NK-92 treated with Interleukin-12 subunit alpha and Interleukin-12 subunit beta, amount 100 ng/mL, for 24 hours (cell line): ENCODE results near the gene STXBP3.
"Not testable (repeated sequence)": the region's sequence is repeated elsewhere in the genome, so short reads cannot be mapped to it uniquely, and the experiment has no call there.

Experiments
- DNase-seq: peaks from one replicate; lab custom pipeline; 2025; lab: John Stamatoyannopoulos, UW

STXBP3 gene

GRCh38 chr1:108732398-108732797, 14.1 kb upstream of the STXBP3 start:
- DNase-seq: no peak

GRCh38 chr1:108734171-108734865, 12.2 kb upstream of the STXBP3 start:
- no peak for DNase-seq

- DNase-seq: no peak
Measured at GRCh38 chr1:108742253-108742652, 4.2 kb upstream of the STXBP3 start.

GRCh38 chr1:108745980-108746381, 493 bp upstream of the STXBP3 start:
- DNase-seq: no peak

- no peak for DNase-seq
Measured at GRCh38 chr1:108747171-108747850, 837 bp downstream of the STXBP3 start.

- DNase-seq: no peak
Measured at GRCh38 chr1:108747898-108748297, 1.4 kb downstream of the STXBP3 start.

GRCh38 chr1:108749081-108749480, 2.6 kb downstream of the STXBP3 start:
- no peak for DNase-seq

- DNase-seq: no peak
Measured at GRCh38 chr1:108750476-108751181, 4.2 kb downstream of the STXBP3 start.

- DNase-seq: no peak
Measured at GRCh38 chr1:108753363-108753762, 6.9 kb downstream of the STXBP3 start.

- no peak for DNase-seq
Measured at GRCh38 chr1:108758796-108759195, 12.3 kb downstream of the STXBP3 start.

- no peak for DNase-seq
Measured at GRCh38 chr1:108767115-108767514, 20.6 kb downstream of the STXBP3 start.

- DNase-seq: no peak
Measured at GRCh38 chr1:108767708-108768107, 21.2 kb downstream of the STXBP3 start.

GRCh38 chr1:108777839-108778238, 31.4 kb downstream of the STXBP3 start:
- no peak for DNase-seq

- DNase-seq: no peak
Measured at GRCh38 chr1:108779455-108779854, 33.0 kb downstream of the STXBP3 start.

GRCh38 chr1:108780937-108781574, 34.6 kb downstream of the STXBP3 start:
- no peak for DNase-seq

GRCh38 chr1:108781575-108781944, 35.1 kb downstream of the STXBP3 start:
- not testable (repeated sequence) for DNase-seq

GRCh38 chr1:108785264-108785663, 38.8 kb downstream of the STXBP3 start:
- no peak for DNase-seq

GRCh38 chr1:108785880-108786279, 39.4 kb downstream of the STXBP3 start:
- no peak for DNase-seq

GRCh38 chr1:108791790-108792189, 45.3 kb downstream of the STXBP3 start:
- no peak for DNase-seq

GRCh38 chr1:108792420-108792819, 45.9 kb downstream of the STXBP3 start:
- no peak for DNase-seq

- no peak for DNase-seq
Measured at GRCh38 chr1:108799001-108799400, 52.5 kb downstream of the STXBP3 start.

GRCh38 chr1:108801101-108801500, 54.6 kb downstream of the STXBP3 start:
- DNase-seq: no peak

GRCh38 chr1:108803548-108803947, 57.1 kb downstream of the STXBP3 start:
- no peak for DNase-seq
